HepG2 (cell line): ENCODE data around the gene CNTRL. TPM values are rescaled to one million over a fixed set of nuclear protein-coding genes. Genes with fewer than 3 reads are reported as not detected.

ENCODE experiments used
- ATAC-seq: fragments of 200-7000 bp; cut with Tn5 transposase; 3 replicates; pipeline ENCODE4 v1.9.1; 2020; ENCODE audit warnings: mild to moderate bottlenecking, moderate library complexity
- BruUV-seq: library from RNA; stranded (reverse); fragments of 400-500 nt; replicated peaks from 2 replicates; lab custom pipeline; 2021; lab: Mats Ljungman, UMichigan
- CTCF ChIA-PET: fragments of 300-600 bp; formaldehyde crosslinking; extraction: SDS; loops from one replicate; lab custom pipeline; 2021; ENCODE audit warnings: low total read pairs, inconsistent platforms, low intra/inter-chr PET ratio; lab: Yijun Ruan, JAX
- POLR2A ChIA-PET: fragments of 350-600 bp; sonication (Branson Sonifier 250); formaldehyde crosslinking; loops from one replicate; lab custom pipeline; 2020; ENCODE audit warnings: antibody characterized with exemption, inconsistent platforms; lab: Yijun Ruan, JAX
- DNase-seq: peaks from one replicate; pipeline ENCODE4 v3.0.0-alpha.2; 2015; ENCODE audit warnings: low spot score
- FAIRE-seq: peaks from 3 replicates; lab custom pipeline; 2011; peaks lifted over from hg19 to GRCh38; lab: Jason Lieb, UNC
- H2AFZ ChIP-seq: one replicate; pipeline ENCODE4 v1.6.1; 2011; ENCODE audit warnings: low read length, inconsistent platforms
- H3K27ac ChIP-seq: fragments of 300-600 bp; 3 replicates; pipeline ENCODE4 v1.8.0; 2011; ENCODE audit warnings: mixed run types, mild to moderate bottlenecking, mixed read lengths, low read length, inconsistent platforms; ENCODE audit not compliant: insufficient read depth; ENCODE audit errors: extremely low read length
- H3K27me3 ChIP-seq, 2 experiments: fragments of 200-600 bp in 1 of 2; 2 replicates in 1 of 2; 3 replicates in 1 of 2; pipeline versions ENCODE4 v1.6.0 to v1.8.0; 2011; ENCODE audit warnings: low read length in 2 of 2, mild to moderate bottlenecking in 2 of 2, moderate library complexity in 2 of 2, inconsistent platforms in 1 of 2; ENCODE audit not compliant: insufficient read depth in 2 of 2, control insufficient read depth in 1 of 2
- H3K36me3 ChIP-seq, 2 experiments: fragments of 200-600 bp in 1 of 2; replicated peaks in 1 of 2; 2 replicates in 1 of 2; 3 replicates in 1 of 2; pipeline versions ENCODE4 v1.5.1 to v1.8.0; 2011; ENCODE audit warnings: low read length in 2 of 2, inconsistent platforms in 1 of 2; ENCODE audit not compliant: insufficient read depth in 2 of 2, control insufficient read depth in 1 of 2
- H3K4me1 ChIP-seq: 2 replicates; pipeline ENCODE4 v1.5.1; 2012; ENCODE audit warnings: low read length, inconsistent platforms; ENCODE audit not compliant: insufficient read depth
- H3K4me2 ChIP-seq: 2 replicates; pipeline ENCODE4 v1.6.0; 2011; ENCODE audit warnings: low read depth, low read length, inconsistent platforms
- H3K4me3 ChIP-seq, 3 experiments: fragments of 200-600 bp in 1 of 3; sonication (generic), shearing (Covaris generic) in 1 of 3; replicated peaks in 1 of 3; 2 replicates each; pipeline ENCODE4 v1.5.1; 2011 to 2016; ENCODE audit warnings: low read length in 3 of 3, inconsistent platforms in 2 of 3, low read depth in 2 of 3, mild to moderate bottlenecking in 2 of 3, control low read depth in 1 of 3, mixed read lengths in 1 of 3; ENCODE audit not compliant: insufficient read depth in 1 of 3
- H3K79me2 ChIP-seq: one replicate; pipeline ENCODE4 v1.6.1; 2011; ENCODE audit warnings: low read length, inconsistent platforms; ENCODE audit not compliant: insufficient read depth
- H3K9ac ChIP-seq: 2 replicates; pipeline ENCODE4 v1.6.0; 2011; ENCODE audit warnings: mild to moderate bottlenecking, low read depth, low read length, inconsistent platforms; ENCODE audit not compliant: insufficient read depth
- H3K9me3 ChIP-seq: 2 replicates; pipeline ENCODE4 v1.5.1; 2012; ENCODE audit warnings: mild to moderate bottlenecking, low read length
- H4K20me1 ChIP-seq: 2 replicates; pipeline ENCODE4 v1.6.0; 2011; ENCODE audit warnings: inconsistent platforms, mild to moderate bottlenecking, low read length, moderate library complexity; ENCODE audit not compliant: insufficient read depth
- CEBPB ChIP-seq: IDR thresholded peaks from 2 replicates; pipeline ENCODE4 v1.6.1; 2011; ENCODE audit warnings: low read depth, low read length, improper control_type of control experiment, borderline replicate concordance
- CEBPG ChIP-seq: IDR thresholded peaks from 2 replicates; pipeline ENCODE4 v1.6.1; 2016
- EEA1 ChIP-seq: sonication (generic); formaldehyde crosslinking; IDR thresholded peaks from 2 replicates; pipeline ENCODE4 v1.5.1; 2020; ENCODE audit warnings: mild to moderate bottlenecking, missing genetic modification reagents, borderline replicate concordance
- GATAD1 ChIP-seq: IDR thresholded peaks from 2 replicates; pipeline ENCODE4 v1.6.1; 2016; ENCODE audit warnings: missing genetic modification reagents, missing compliant biosample characterization
- GATAD2A ChIP-seq: IDR thresholded peaks from 2 replicates; pipeline ENCODE4 v1.6.1; 2016
- MAFF ChIP-seq: IDR thresholded peaks from 2 replicates; pipeline ENCODE4 v1.6.1; 2011; ENCODE audit warnings: low read depth, low read length, improper control_type of control experiment
- MAFK ChIP-seq, 2 experiments: IDR thresholded peaks in 1 of 2; conservative IDR thresholded peaks in 1 of 2; 2 replicates each; pipeline ENCODE4 v1.6.1; 2011; ENCODE audit warnings: improper control_type of control experiment in 2 of 2, low read length in 2 of 2
- SOX13 ChIP-seq, 3 experiments: fragments of 450-650 bp in 1 of 3; sonication (generic) in 1 of 3; formaldehyde crosslinking in 1 of 3; IDR thresholded peaks in 2 of 3; conservative IDR thresholded peaks in 1 of 3; 2 replicates each; pipeline versions ENCODE4 v1.5.0 to v1.6.1; 2016 to 2020; ENCODE audit warnings: antibody characterized with exemption in 1 of 3, mild to moderate bottlenecking in 1 of 3, missing compliant biosample characterization in 1 of 3, missing genetic modification reagents in 1 of 3, moderate library complexity in 1 of 3
- SP140L ChIP-seq: sonication (generic); formaldehyde crosslinking; IDR thresholded peaks from 2 replicates; pipeline ENCODE4 v1.4.0; 2020; ENCODE audit warnings: missing genetic modification reagents, borderline replicate concordance
- ZBTB8A ChIP-seq: sonication (generic); formaldehyde crosslinking; IDR thresholded peaks from 2 replicates; pipeline ENCODE4 v1.4.0; 2020; ENCODE audit warnings: mild to moderate bottlenecking, low read depth, missing genetic modification reagents, borderline replicate concordance
- ZFP62 ChIP-seq: sonication (generic); formaldehyde crosslinking; IDR thresholded peaks from 2 replicates; pipeline ENCODE4 v1.4.0; 2020; ENCODE audit warnings: missing genetic modification reagents
- ZNF44 ChIP-seq: sonication (generic); formaldehyde crosslinking; IDR thresholded peaks from 2 replicates; pipeline ENCODE4 v1.5.1; 2020; ENCODE audit warnings: mild to moderate bottlenecking, missing genetic modification reagents
- ZNF572 ChIP-seq: sonication (generic); formaldehyde crosslinking; IDR thresholded peaks from 2 replicates; pipeline ENCODE4 v1.5.1; 2020; ENCODE audit warnings: mild to moderate bottlenecking, missing genetic modification reagents
- whole genome bisulfite sequencing: methylation state at CpG from one replicate; pipeline ENCODE4 v1.1.6; 2017; ENCODE audit warnings: low lambda C conversion rate; 5-methylcytosine and 5-hydroxymethylcytosine counted together
- in situ Hi-C: cut with HindIII; loops from 2 replicates; pipeline ENCODE4 v1.10.0; 2017; ENCODE audit warnings: low pct_unique_long_range_greater_than_20kb; ENCODE audit not compliant: extremely low pct_ligation_motif_present
- intact Hi-C: fragments of 100-400 bp; cut with micrococcal nuclease; formaldehyde crosslinking; loops from one replicate; pipeline ENCODE4 v1.10.0; 2022; ENCODE audit not compliant: unreplicated experiment
- polyA plus RNA-seq, 8 experiments: library from polyadenylated mRNA; depleted of rRNA in 3 of 8; stranded (reverse) in 7 of 8; unstranded in 1 of 8; fragments of >200 nt; fragmentation: Illumina TruSeq in 4 of 8; extraction: Trizol in 4 of 8; gene quantifications; 2 replicates each; pipeline versions ENCODE4 v1.2.1 to v1.2.3, GENCODE V29; 2011 to 2016; ENCODE audit warnings: low read depth in 4 of 8, missing spikeins in 1 of 8, mixed read lengths in 1 of 8; ENCODE audit not compliant: insufficient read depth in 1 of 8
- total RNA-seq, 5 experiments: library from RNA; depleted of rRNA; stranded (reverse); fragments of >200 nt; fragmentation: Illumina TruSeq; extraction: Trizol; gene quantifications; 2 replicates each; pipeline ENCODE4 v1.2.3, GENCODE V29; 2016; ENCODE audit warnings: low read depth in 1 of 5
- TF ChIP-seq, protein P1 (sequence below): IDR thresholded peaks from 2 replicates; pipeline ENCODE4 v1.4.0; 2020; ENCODE audit warnings: mild to moderate bottlenecking, missing genetic modification reagents

Gene CNTRL
- total and polyA plus RNA-seq, 2 of the 13 experiments (the other 11 are each of a cell fraction or from before 2014, with no cell fraction given), result 7.5 to 11.8 TPM

DNA sequence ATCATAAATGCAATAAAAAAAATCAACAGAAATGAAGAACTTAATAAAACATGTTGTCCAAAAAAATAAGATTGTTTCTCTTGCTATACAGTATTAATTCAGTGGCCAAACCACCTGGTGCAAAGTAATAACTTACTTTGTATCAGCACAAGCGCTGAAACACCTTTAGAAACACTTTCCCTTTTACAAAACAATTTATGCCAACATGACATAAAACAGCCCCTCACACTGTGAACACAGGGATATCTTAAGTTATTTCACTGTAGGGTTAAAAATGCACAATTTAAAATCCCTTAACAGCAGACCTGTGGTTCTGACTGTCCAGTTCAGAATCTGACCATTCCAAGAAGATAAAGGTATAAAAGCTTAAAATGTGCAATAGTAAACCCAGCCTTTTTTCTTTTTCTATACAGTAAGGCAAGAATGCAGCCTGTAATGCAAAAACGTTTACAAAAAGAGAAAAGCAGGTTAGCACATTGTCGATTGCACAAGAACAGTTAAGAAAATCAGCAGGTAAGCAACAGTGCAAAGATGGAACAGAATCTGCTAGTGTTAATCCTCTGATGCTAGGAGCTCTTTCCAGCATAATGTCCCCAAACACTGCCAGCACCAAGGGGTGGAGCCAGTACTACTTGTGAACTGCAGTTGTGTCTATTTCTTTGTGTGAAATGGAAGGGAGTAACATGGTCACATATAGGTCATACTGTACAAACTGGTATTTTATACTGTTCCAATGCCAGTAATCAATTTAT is 105.4 kb downstream of the CNTRL start:
- peak overlapping the region; percentile 31 for H3K27ac ChIP-seq
- no peak overlapping the region for H3K9ac ChIP-seq
- H3K79me2 ChIP-seq, result peaks cover 29% of the 10 kb centered on the region
- no peak overlapping the region for H2AFZ ChIP-seq
- BruUV-seq, result TSS peak; percentile 23
- peaks cover 74% of the 10 kb centered on the region for H3K4me1 ChIP-seq
- FAIRE-seq (peak; percentile 64), DNase-seq (no peak), ATAC-seq (no peak)
- CTCF ChIA-PET, result no interaction called here
- WGBS, result 48% methylated on average over 3 of the region's 3 CpGs
- H3K4me2 ChIP-seq, result peak overlapping the region; percentile 35; the same call in 1 of the 2 replicates
- H3K27me3 ChIP-seq, result no peaks in the 10 kb centered on the region
- intact Hi-C loops, result loop anchor here (10.0 kb wide), 1 partner anchor 125 kb away; the partner anchor contains the start of gene C5
- POLR2A ChIA-PET, result interaction anchor here (1.2 kb wide), 1 partner anchor 22 kb away, joined by 4 read pairs; the partner anchor contains the start of gene RAB14
- in situ Hi-C loops, result no loop called here
- no peak for TF ChIP-seq ZNF44 (CRISPR knock-in tag)
- TF ChIP-seq SOX13 (IDR thresholded peaks at IDR 0.05), result no peak
- peak in 1 of 2 experiments; percentile 43; a peak in 1 of 4 replicates for TF ChIP-seq SOX13 (CRISPR knock-in tag; conservative IDR thresholded peaks at IDR 0.05 in 1 of 2, IDR thresholded peaks at IDR 0.05 in 1 of 2)
- peak; percentile 67 for TF ChIP-seq CEBPG (CRISPR knock-in tag)
- TF ChIP-seq SP140L, result no peak
- peak; percentile 67; the same call in 1 of the 2 replicates for TF ChIP-seq CEBPB
- TF ChIP-seq ZFP62 (CRISPR knock-in tag), result no peak
- TF ChIP-seq EEA1 (CRISPR knock-in tag), result no peak
- TF ChIP-seq GATAD2A (CRISPR knock-in tag), result peak; percentile 70
- TF ChIP-seq, protein P1, sequence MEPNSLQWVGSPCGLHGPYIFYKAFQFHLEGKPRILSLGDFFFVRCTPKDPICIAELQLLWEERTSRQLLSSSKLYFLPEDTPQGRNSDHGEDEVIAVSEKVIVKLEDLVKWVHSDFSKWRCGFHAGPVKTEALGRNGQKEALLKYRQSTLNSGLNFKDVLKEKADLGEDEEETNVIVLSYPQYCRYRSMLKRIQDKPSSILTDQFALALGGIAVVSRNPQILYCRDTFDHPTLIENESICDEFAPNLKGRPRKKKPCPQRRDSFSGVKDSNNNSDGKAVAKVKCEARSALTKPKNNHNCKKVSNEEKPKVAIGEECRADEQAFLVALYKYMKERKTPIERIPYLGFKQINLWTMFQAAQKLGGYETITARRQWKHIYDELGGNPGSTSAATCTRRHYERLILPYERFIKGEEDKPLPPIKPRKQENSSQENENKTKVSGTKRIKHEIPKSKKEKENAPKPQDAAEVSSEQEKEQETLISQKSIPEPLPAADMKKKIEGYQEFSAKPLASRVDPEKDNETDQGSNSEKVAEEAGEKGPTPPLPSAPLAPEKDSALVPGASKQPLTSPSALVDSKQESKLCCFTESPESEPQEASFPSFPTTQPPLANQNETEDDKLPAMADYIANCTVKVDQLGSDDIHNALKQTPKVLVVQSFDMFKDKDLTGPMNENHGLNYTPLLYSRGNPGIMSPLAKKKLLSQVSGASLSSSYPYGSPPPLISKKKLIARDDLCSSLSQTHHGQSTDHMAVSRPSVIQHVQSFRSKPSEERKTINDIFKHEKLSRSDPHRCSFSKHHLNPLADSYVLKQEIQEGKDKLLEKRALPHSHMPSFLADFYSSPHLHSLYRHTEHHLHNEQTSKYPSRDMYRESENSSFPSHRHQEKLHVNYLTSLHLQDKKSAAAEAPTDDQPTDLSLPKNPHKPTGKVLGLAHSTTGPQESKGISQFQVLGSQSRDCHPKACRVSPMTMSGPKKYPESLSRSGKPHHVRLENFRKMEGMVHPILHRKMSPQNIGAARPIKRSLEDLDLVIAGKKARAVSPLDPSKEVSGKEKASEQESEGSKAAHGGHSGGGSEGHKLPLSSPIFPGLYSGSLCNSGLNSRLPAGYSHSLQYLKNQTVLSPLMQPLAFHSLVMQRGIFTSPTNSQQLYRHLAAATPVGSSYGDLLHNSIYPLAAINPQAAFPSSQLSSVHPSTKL (CRISPR knock-in tag), result 0 out of 2 replicates have a peak, but pooled peaks have one; percentile 15
- peak; percentile 57 for TF ChIP-seq MAFF
- no peak for TF ChIP-seq ZBTB8A (CRISPR knock-in tag)
- peak; percentile 54 to 61 for TF ChIP-seq MAFK (conservative IDR thresholded peaks at IDR 0.05 in 1 of 2, IDR thresholded peaks at IDR 0.05 in 1 of 2; ENCODE audit: low read length in 2 of 2)
- TF ChIP-seq ZNF572 (CRISPR knock-in tag), result no peak
- no peak for TF ChIP-seq GATAD1 (CRISPR knock-in tag)
- H4K20me1 ChIP-seq, result peaks cover 12% of the 10 kb centered on the region; the same call in 1 of the 2 replicates
- H3K4me3 ChIP-seq, result no peak overlapping the region
- peaks cover 4 to 8% of the 10 kb centered on the region in 2 experiments; a peak in 3 of 5 replicates for H3K36me3 ChIP-seq
- no peaks in the 10 kb centered on the region for H3K9me3 ChIP-seq
